GF-D8 (cell line): ENCODE measurements around the gene CORO1C.
"Not testable (repeated sequence)": the region's sequence is repeated elsewhere in the genome, so short reads cannot be mapped to it uniquely, and the experiment has no call there.

Experiments
- DNase-seq: peaks from one replicate; lab custom pipeline; 2025; lab: John Stamatoyannopoulos, UW

CORO1C gene

GRCh38 chr12:108753976-108754375, 22.7 kb upstream of the CORO1C start:
- DNase-seq: no peak

- no peak for DNase-seq
Observed at GRCh38 chr12:108752387-108752786, 21.1 kb upstream of the CORO1C start.

GRCh38 chr12:108751821-108752220, 20.5 kb upstream of the CORO1C start:
- no peak for DNase-seq

- not testable (repeated sequence) for DNase-seq
Observed at GRCh38 chr12:108751003-108751402, 19.7 kb upstream of the CORO1C start.

- DNase-seq: no peak
Observed at GRCh38 chr12:108750526-108750925, 19.2 kb upstream of the CORO1C start.

GRCh38 chr12:108747563-108747962, 16.2 kb upstream of the CORO1C start:
- DNase-seq: no peak

- no peak for DNase-seq
Observed at GRCh38 chr12:108745641-108746040, 14.3 kb upstream of the CORO1C start.

- DNase-seq: peak; percentile 82
Observed at GRCh38 chr12:108744021-108744897, 12.9 kb upstream of the CORO1C start.

GRCh38 chr12:108738170-108738569, 6.9 kb upstream of the CORO1C start:
- DNase-seq: no peak

GRCh38 chr12:108735855-108736254, 4.5 kb upstream of the CORO1C start:
- DNase-seq: no peak

- peak; percentile 24 for DNase-seq
Observed at GRCh38 chr12:108734200-108734906, 3.0 kb upstream of the CORO1C start.

- DNase-seq: not testable (repeated sequence)
Observed at GRCh38 chr12:108733230-108733531, 1.9 kb upstream of the CORO1C start.

- DNase-seq: no peak
Observed at GRCh38 chr12:108732489-108733229, 1.3 kb upstream of the CORO1C start.

- peak; percentile 87 for DNase-seq
Observed at GRCh38 chr12:108731866-108732461, 646 bp upstream of the CORO1C start.

- peak; percentile 48 for DNase-seq
Observed at GRCh38 chr12:108730365-108731104, 783 bp downstream of the CORO1C start.

- peak; percentile 15 for DNase-seq
Observed at GRCh38 chr12:108729612-108730364, 1.5 kb downstream of the CORO1C start.

GRCh38 chr12:108728820-108729611, 2.3 kb downstream of the CORO1C start:
- DNase-seq: no peak

GRCh38 chr12:108727868-108728735, 3.2 kb downstream of the CORO1C start:
- no peak for DNase-seq

- no peak for DNase-seq
Observed at GRCh38 chr12:108727161-108727560, 4.2 kb downstream of the CORO1C start.
